Tibial artery (tissue), 4 donors: ENCODE data around the gene HS6ST1.

ENCODE experiments used
- DNase-seq, 2 donors: peaks; one replicate each; pipeline ENCODE4 v3.0.0-alpha.2; 2019
- H3K27ac ChIP-seq, 2 donors: fragments of 200-600 bp; sonication (generic) in 1 of 2; 1 replicate in 1 of 2; 2 replicates in 1 of 2; pipeline ENCODE4 v1.5.1; 2018 to 2019; ENCODE audit warnings: mild to moderate bottlenecking in 1 of 2
- H3K27me3 ChIP-seq, 2 donors: fragments of 200-600 bp; sonication (generic) in 1 of 2; one replicate each; pipeline versions ENCODE4 v1.5.1 to v1.6.0; 2016 to 2019
- H3K36me3 ChIP-seq, 3 donors: fragments of 200-600 bp; sonication (generic) in 2 of 3; one replicate each; pipeline ENCODE4 v1.5.1; 2016 to 2019; ENCODE audit warnings: mild to moderate bottlenecking in 2 of 3
- H3K4me1 ChIP-seq, 4 donors: fragments of 200-600 bp; sonication (generic) in 2 of 4; 1 replicate in 3 of 4; 2 replicates in 1 of 4; pipeline ENCODE4 v1.5.1; 2016 to 2019
- H3K4me3 ChIP-seq, 2 donors: fragments of 200-600 bp; sonication (generic) in 1 of 2; 1 replicate in 1 of 2; 2 replicates in 1 of 2; pipeline ENCODE4 v1.5.1; 2018 to 2019; ENCODE audit warnings: mild to moderate bottlenecking in 2 of 2
- H3K9me3 ChIP-seq, 3 donors: fragments of 200-600 bp; sonication (generic) in 1 of 3; one replicate each; pipeline ENCODE4 v1.5.1; 2016 to 2019
- intact Hi-C: fragments of 100-400 bp; cut with DNase I; formaldehyde crosslinking; loops from one replicate; pipeline ENCODE4 v1.15.0; 2023; ENCODE audit warnings: low total_unique reads
- TF ChIP-seq, protein P1 (sequence below), 2 experiments: fragments of 200-600 bp in 1 of 2; fragments of 450-650 bp in 1 of 2; IDR thresholded peaks; one replicate each; pipeline ENCODE4 v1.5.1; 2017 to 2019; ENCODE audit warnings: antibody characterized with exemption in 2 of 2, mild to moderate bottlenecking in 1 of 2, moderate library complexity in 1 of 2

The HS6ST1 gene

DNA sequence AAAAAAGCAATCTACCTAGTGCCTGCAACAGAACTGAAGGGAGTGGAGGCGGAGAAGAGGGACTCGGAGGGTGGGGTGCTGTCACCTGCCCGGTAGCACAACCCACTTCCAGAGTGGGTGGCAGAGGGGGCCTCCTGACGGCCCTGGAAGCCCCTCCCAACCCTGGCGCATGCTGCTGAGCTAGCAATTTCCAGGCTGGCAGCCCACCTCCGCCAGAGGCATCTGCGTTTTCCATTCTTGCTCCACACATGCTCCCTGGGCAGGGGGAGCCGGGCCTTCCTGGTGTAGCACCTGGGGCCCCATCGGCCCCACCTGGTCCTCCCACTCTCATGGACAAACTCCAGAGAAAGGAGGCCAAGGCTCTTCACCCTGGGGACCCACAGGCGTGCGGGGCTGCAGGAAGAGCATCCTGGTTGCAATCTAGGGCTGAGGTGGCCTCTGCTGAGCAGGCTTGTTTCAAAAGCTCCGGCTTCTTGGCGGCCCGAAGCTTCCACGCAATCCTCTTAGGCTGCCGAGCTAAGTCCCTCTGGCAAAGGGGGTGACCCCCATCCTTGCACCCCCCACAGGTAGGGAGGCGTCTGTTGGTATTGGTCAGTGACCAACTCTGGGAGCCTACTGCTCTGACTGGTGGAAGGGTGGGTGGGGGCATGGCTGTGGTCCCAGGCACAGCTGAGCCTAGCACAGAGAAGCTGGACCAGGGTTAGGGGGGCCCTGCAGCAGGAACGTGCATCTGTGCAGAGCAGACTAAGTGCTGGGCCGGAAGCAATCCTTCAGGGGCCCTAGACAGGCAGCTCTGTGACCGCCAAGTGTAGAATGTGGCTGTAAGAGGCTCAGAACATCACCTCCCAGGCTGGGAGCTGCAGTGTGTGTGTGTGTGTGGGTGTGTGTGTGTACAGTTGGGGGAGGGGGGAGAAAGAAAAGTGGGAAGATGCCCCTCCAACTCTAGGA, 2.6 kb downstream of the HS6ST1 start:
- TF ChIP-seq, protein P1, sequence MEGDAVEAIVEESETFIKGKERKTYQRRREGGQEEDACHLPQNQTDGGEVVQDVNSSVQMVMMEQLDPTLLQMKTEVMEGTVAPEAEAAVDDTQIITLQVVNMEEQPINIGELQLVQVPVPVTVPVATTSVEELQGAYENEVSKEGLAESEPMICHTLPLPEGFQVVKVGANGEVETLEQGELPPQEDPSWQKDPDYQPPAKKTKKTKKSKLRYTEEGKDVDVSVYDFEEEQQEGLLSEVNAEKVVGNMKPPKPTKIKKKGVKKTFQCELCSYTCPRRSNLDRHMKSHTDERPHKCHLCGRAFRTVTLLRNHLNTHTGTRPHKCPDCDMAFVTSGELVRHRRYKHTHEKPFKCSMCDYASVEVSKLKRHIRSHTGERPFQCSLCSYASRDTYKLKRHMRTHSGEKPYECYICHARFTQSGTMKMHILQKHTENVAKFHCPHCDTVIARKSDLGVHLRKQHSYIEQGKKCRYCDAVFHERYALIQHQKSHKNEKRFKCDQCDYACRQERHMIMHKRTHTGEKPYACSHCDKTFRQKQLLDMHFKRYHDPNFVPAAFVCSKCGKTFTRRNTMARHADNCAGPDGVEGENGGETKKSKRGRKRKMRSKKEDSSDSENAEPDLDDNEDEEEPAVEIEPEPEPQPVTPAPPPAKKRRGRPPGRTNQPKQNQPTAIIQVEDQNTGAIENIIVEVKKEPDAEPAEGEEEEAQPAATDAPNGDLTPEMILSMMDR (IDR thresholded peaks at IDR 0.05): no peak
- intact Hi-C loops: no loop called here
- Histone ChIP-seq H3K36me3 (no peaks in the 10 kb centered on the region), H3K27ac (no peak overlapping the region), H3K4me1 (peaks cover 0 to 66% (median 40%) of the 10 kb centered on the region in 4 donors), H3K4me3 (peak overlapping the region; percentile 68 to 76), H3K27me3 (no peaks in the 10 kb centered on the region), H3K9me3 (no peaks in the 10 kb centered on the region)
- DNase-seq: peak; percentile 18 to 58

DNA sequence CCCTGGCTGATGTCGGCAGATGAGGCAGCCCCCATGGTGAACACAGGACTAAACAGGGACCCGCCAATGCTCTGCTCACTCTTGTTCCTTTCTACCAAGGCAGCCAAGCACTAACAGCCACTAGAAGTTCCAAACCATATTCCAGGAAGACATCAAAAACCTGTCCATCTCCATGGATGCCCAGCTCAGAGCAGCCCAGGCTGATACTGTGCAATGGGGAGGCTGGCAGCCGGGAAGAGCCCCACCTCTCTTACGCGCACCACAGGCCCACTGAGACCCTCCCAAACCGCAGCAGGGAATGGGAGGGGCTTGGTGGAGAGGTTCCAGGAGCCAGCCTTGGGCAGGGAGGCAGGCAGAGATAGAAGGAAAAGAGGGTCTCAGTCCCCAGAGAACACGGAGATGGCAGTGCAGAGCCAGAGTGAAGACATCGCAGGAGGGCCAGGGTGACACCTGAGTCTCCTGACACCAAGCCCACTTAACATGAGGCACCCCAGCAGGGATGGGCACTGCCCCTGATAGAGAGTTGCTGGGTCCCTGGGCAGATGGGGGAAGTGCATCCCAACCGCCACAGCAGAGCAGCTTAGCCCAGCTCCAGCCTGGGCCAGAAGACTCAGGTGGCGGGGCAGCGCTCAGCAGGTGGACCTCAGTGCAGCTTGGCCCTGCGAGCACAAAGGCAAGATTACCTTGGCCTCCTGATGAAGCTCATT, 3.4 kb downstream of the HS6ST1 start:
- Histone ChIP-seq H3K4me1 (peaks cover 0 to 72% (median 38%) of the 10 kb centered on the region in 4 donors), H3K9me3 (no peaks in the 10 kb centered on the region), H3K27me3 (no peaks in the 10 kb centered on the region), H3K36me3 (peaks cover 0 to 4% (median 0%) of the 10 kb centered on the region in 3 donors), H3K4me3 (no peak overlapping the region), H3K27ac (no peak overlapping the region)
- TF ChIP-seq, protein P1 (IDR thresholded peaks at IDR 0.05): no peak
- intact Hi-C loops: no loop called here
- DNase-seq: peak; percentile 18 to 61

DNA sequence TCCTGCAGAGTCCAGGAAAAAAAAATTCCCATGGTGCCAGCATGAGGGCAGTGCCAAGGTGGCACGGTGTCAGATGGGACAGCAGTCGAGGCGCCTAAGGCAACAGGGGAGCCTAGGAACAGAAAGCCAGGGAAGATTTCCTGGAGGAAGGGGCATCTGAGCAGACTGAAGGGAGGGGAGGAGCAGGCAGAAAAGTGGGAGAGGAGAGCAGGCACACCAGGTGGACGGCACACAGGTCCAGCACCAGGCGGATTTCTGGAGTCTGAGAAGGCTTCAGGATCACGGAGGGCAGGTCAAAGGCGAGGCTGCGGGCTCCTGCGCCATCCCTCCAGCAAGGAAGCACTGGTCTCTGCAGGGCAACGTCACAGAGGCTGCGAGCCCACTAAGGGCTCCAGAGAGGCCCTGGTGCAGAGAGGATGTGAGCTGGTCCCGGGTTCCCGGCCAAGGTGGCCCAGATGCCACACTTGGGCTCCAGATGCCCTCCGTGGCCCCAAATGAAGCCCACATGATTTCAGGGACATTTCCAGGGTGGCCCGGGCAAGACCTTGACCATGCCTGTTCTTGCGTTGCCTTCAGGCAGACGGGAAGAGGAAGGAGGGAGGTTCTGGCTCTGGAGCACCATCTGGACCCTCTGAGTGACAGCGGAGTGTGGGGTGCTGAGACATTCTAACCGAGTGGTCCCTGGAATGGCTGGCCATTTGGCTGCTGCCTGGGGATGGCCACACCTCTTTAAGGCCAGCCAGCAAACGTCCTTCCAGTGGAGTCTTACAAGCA, 4.1 kb downstream of the HS6ST1 start:
- no peaks in the 10 kb centered on the region for H3K9me3 ChIP-seq
- H3K36me3 ChIP-seq: peaks cover 0 to 7% (median 0%) of the 10 kb centered on the region in 3 donors
- no peak overlapping the region for H3K27ac ChIP-seq
- TF ChIP-seq, protein P1 (IDR thresholded peaks at IDR 0.05): no peak
- H3K4me1 ChIP-seq: peaks cover 0 to 74% (median 36%) of the 10 kb centered on the region in 4 donors
- no peaks in the 10 kb centered on the region for H3K27me3 ChIP-seq
- DNase-seq: peak; percentile 11 to 53
- intact Hi-C loops: no loop called here
- H3K4me3 ChIP-seq: no peak overlapping the region

DNA sequence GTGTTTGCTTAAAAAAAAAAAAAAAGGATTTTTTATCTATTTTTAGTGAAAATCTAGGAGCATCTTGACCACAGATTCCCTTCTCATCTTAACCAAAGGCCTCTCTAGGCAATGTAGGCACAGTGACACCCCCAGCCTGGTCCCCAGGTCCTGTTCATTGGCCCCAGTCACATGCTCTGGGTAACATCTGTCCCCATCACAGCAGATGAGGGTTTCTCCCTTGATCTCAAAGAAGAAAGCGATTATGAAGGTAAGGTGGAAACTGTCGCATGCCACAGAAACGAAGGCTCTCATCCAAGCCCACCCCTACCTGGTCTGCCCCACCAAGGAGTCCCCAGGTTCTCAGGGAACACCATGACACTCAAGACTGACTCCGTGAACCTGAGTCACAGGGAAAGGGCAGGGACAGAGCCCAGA, 4.7 kb downstream of the HS6ST1 start:
- Histone ChIP-seq H3K27ac (no peak overlapping the region), H3K4me1 (peaks cover 0 to 72% (median 33%) of the 10 kb centered on the region in 4 donors), H3K4me3 (no peak overlapping the region), H3K9me3 (no peaks in the 10 kb centered on the region), H3K27me3 (no peaks in the 10 kb centered on the region), H3K36me3 (peaks cover 0 to 7% (median 0%) of the 10 kb centered on the region in 3 donors)
- TF ChIP-seq, protein P1 (IDR thresholded peaks at IDR 0.05): no peak
- DNase-seq: no peak
- intact Hi-C loops: no loop called here
